ENCODE measurements around the gene CORO2B.

- no peak for TF ChIP-seq KLF13 (tag; IDR thresholded peaks at IDR 0.05; ENCODE audit: borderline replicate concordance, low read depth)
- no peak for TF ChIP-seq ZNF830 (CRISPR knock-in tag; IDR thresholded peaks at IDR 0.05)
- TF ChIP-seq ZNF561 (CRISPR knock-in tag; conservative IDR thresholded peaks at IDR 0.05), result no peak
- TF ChIP-seq FOXP4 (CRISPR knock-in tag; IDR thresholded peaks at IDR 0.05; ENCODE audit: borderline replicate concordance), result no peak
Observed at GRCh38 chr15:68565726-68566125, 13.1 kb upstream of the CORO2B start.

Measured in K562 (cell line).